Pancreas (tissue), 10 donors: Measurements from ENCODE around the gene CCDC50. TPM values are rescaled to one million over a fixed set of nuclear protein-coding genes. Genes with fewer than 3 reads are reported as not detected.
A peak's percentile ranks its signal among the peaks of the same experiment; 100 is the strongest.

Experiments used
- ATAC-seq, 4 donors: fragments of 200-7000 bp; cut with Tn5 transposase; one replicate each; pipeline versions ENCODE4 v1.8.0 to v1.9.1; 2020; ENCODE audit warnings: mild to moderate bottlenecking in 4 of 4, moderate library complexity in 4 of 4
- DNase-seq, 6 donors: peaks; one replicate each; pipeline ENCODE4 v3.0.0-alpha.2; 2020
- FAIRE-seq: peaks from 2 replicates; lab custom pipeline; 2012; peaks lifted over from hg19 to GRCh38; lab: Jason Lieb, UNC
- H3K27ac ChIP-seq, 4 donors: fragments of 200-600 bp; sonication (generic); 1 replicate in 3 of 4; 2 replicates in 1 of 4; pipeline versions ENCODE4 v1.5.0 to v1.8.0; 2020
- H3K27me3 ChIP-seq, 4 donors: fragments of 200-600 bp; one replicate each; pipeline ENCODE4 v1.8.0; 2021
- H3K36me3 ChIP-seq, 3 donors: fragments of 200-600 bp; sonication (generic) in 1 of 3; one replicate each; pipeline versions ENCODE4 v1.5.0 to v1.8.0; 2020 to 2021
- H3K4me1 ChIP-seq, 3 donors: fragments of 200-600 bp; one replicate each; pipeline ENCODE4 v1.8.0; 2021
- H3K4me3 ChIP-seq, 4 donors: fragments of 200-600 bp; sonication (generic) in 2 of 4; one replicate each; pipeline versions ENCODE4 v1.5.0 to v1.8.0; 2020 to 2021
- H3K9me3 ChIP-seq, 4 donors: fragments of 200-600 bp; one replicate each; pipeline ENCODE4 v1.8.0; 2021
- CTCF ChIP-seq, 4 donors: fragments of 200-600 bp; sonication (generic) in 3 of 4; IDR thresholded peaks; one replicate each; pipeline versions ENCODE4 v1.5.0 to v1.8.0; 2021; ENCODE audit warnings: antibody characterized with exemption in 4 of 4
- WGBS, 2 donors: extraction: QIAGEN DNeasy Blood & Tissue Kit; methylation state at CpG; one replicate each; pipeline ENCODE4 v1.1.7; 2013; 5-methylcytosine and 5-hydroxymethylcytosine counted together
- intact Hi-C, 3 donors: fragments of 100-400 bp; cut with DNase I; formaldehyde crosslinking; loops; one replicate each; pipeline versions ENCODE4 v1.11.1 to v1.14.2; 2022
- polyA plus RNA-seq, 2 donors: library from polyadenylated mRNA; stranded (reverse); fragments of 200-250 nt; gene quantifications; one replicate each; pipeline ENCODE4 v1.2.3, GENCODE V29; 2013
- total RNA-seq, 6 donors: library from RNA; stranded (reverse); fragmentation: NEBNext Ultra II Directional in 4 of 6; extraction: Animal tissue kit (Norgen Biotek cat#: 25700) in 4 of 6; gene quantifications; one replicate each; pipeline versions ENCODE4 v1.2.1 to v1.2.4, GENCODE V29; 2021 to 2023
- donor health status: healthy with polysubstance abuse.
- donor health status: DM: no; HTN: no; CAD: no; lungs with moderate emphysema.
- donor health status: DM: no; HTN: no; CAD: no.
- donor health status: control.
- donor health status: control.
- donor health status: Bipolar disorder and iron deficiency.
- donor health status: DM: yes; HTN: yes; CAD: no.
- donor health status: DM: no; HTN: no; CAD: no.
- donor health status: DM: no; HTN: no; CAD: no.
- donor health status: DM: yes; HTN: yes; CAD: no.

Gene CCDC50
- total and polyA plus RNA-seq, 8 donors, result 24.5 to 44.4 (median 30.4) TPM

GRCh38 chr3:191321019-191321767, 8.0 kb upstream of the CCDC50 start:
- intact Hi-C loops, result no loop called here
- WGBS, 2 donors, result 87 to 97% methylated on average over 4 of the region's 4 CpGs
- no peak for FAIRE-seq
- Histone ChIP-seq H3K36me3 (no peaks in the 10 kb centered on the region), H3K9me3 (no peaks in the 10 kb centered on the region), H3K27me3 (no peaks in the 10 kb centered on the region), H3K4me1 (no peaks in the 10 kb centered on the region), H3K4me3 (no peak overlapping the region), H3K27ac (no peak overlapping the region)
- ATAC-seq, result no peak
- no peak for DNase-seq
- TF ChIP-seq CTCF (IDR thresholded peaks at IDR 0.05), result no peak

- no peak for TF ChIP-seq CTCF (IDR thresholded peaks at IDR 0.05)
- DNase-seq (no peak), ATAC-seq (no peak), FAIRE-seq (no peak)
- WGBS, 2 donors, result 80 to 86% methylated on average over 2 of the region's 2 CpGs
- H3K36me3 ChIP-seq, result no peaks in the 10 kb centered on the region
- no peaks in the 10 kb centered on the region for H3K9me3 ChIP-seq
- H3K27me3 ChIP-seq, result no peaks in the 10 kb centered on the region
- H3K4me1 ChIP-seq, result no peaks in the 10 kb centered on the region
- no peak overlapping the region for H3K27ac ChIP-seq
- intact Hi-C loops, result no loop called here
- no peak overlapping the region for H3K4me3 ChIP-seq
Observed at GRCh38 chr3:191324936-191325335, 4.3 kb upstream of the CCDC50 start.

- TF ChIP-seq CTCF (IDR thresholded peaks at IDR 0.05), result no peak
- FAIRE-seq, result no peak
- Histone ChIP-seq H3K9me3 (no peaks in the 10 kb centered on the region), H3K4me3 (no peak overlapping the region), H3K27me3 (no peaks in the 10 kb centered on the region), H3K4me1 (peaks cover 6 to 14% (median 6%) of the 10 kb centered on the region in 3 donors), H3K27ac (no peak overlapping the region), H3K36me3 (no peaks in the 10 kb centered on the region)
- 63 to 69% methylated on average over 2 of the region's 2 CpGs for WGBS, 2 donors
- intact Hi-C loops, result no loop called here
- ATAC-seq, result no peak
- DNase-seq, result no peak
Observed at GRCh38 chr3:191327526-191327925, 1.7 kb upstream of the CCDC50 start.

GRCh38 chr3:191328383-191328961, 722 bp upstream of the CCDC50 start:
- no peak for DNase-seq
- intact Hi-C loops, result no loop called here
- no peak for FAIRE-seq
- Histone ChIP-seq H3K27ac (peak overlapping the region; percentile 79 to 96 (median 90)), H3K4me1 (peaks cover 9 to 17% (median 12%) of the 10 kb centered on the region in 3 donors), H3K9me3 (no peaks in the 10 kb centered on the region), H3K4me3 (peak overlapping the region; percentile 76 to 96 (median 80)), H3K27me3 (no peaks in the 10 kb centered on the region), H3K36me3 (no peaks in the 10 kb centered on the region)
- peak in 3 of 4 donors; percentile 2 to 30 (median 9) for ATAC-seq
- no peak for TF ChIP-seq CTCF (IDR thresholded peaks at IDR 0.05)
- whole genome bisulfite sequencing, 2 donors, result 47 to 48% methylated on average over 9 of the region's 9 CpGs
